ENCODE data around the gene TMPRSS6.

The TMPRSS6 gene

DNA sequence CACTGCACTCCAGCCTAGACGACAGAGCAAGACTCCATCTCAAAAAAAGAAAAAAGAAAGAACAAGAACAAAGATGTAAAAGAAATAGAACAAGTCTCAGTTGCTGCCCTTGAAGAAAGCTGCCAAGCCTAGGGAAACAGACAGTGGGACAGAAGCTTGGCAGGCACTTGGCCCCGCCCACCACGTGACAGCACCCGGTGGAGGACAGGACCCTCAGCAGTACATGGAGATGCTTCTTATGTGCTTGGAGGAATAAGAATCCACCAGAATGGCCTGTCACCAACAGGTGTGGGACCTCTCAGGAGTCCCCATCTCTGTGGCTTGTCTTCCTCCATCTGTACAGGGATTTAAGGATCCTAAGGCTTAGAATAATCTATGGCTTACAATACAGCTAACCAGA lies 7.6 kb upstream of the TMPRSS6 start:
- no peak for DNase-seq (ENCODE audit: low read depth in 2 of 2)

DNA sequence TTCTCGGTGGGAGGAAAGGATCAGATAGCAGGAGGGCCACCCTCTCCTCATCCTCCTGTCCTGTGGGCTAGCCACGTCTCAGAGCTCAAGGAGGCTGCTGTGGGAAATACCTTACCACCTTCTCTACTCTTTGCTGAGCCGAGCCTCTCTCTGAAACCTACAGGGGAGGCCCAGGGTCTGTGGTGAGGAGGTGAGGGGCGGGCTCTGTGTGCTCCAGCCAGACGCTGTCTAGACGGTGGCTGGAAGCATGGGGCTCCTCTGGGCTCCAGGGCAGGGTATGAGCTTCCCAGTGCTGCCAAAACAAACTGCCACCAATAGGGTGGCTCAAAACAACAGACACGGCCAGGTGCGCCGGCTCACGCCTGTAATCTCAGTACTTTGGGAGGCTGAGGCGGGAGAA lies 5.5 kb upstream of the TMPRSS6 start:
- DNase-seq (ENCODE audit: low read depth in 2 of 2): no peak

DNA sequence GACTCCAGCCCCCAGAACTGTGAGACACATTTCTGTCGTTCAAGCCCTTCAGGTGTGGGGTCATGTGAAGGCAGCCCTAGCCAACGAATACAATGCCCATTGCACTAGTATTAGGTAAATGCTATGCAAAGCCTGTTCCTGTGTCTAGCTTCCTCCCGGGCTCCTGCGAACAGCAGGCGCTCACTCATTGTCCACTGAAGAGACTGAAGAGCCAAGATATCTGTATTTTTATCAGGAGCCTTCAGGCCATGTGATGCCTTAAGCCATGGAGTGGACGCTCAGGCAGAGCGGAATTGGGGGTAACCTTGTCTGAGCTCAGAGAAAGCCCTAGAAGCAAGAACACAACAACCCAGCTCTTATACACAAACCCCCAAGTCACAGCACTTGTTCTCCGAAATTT lies 4.2 kb upstream of the TMPRSS6 start:
- DNase-seq (ENCODE audit: low read depth in 2 of 2): no peak

DNA sequence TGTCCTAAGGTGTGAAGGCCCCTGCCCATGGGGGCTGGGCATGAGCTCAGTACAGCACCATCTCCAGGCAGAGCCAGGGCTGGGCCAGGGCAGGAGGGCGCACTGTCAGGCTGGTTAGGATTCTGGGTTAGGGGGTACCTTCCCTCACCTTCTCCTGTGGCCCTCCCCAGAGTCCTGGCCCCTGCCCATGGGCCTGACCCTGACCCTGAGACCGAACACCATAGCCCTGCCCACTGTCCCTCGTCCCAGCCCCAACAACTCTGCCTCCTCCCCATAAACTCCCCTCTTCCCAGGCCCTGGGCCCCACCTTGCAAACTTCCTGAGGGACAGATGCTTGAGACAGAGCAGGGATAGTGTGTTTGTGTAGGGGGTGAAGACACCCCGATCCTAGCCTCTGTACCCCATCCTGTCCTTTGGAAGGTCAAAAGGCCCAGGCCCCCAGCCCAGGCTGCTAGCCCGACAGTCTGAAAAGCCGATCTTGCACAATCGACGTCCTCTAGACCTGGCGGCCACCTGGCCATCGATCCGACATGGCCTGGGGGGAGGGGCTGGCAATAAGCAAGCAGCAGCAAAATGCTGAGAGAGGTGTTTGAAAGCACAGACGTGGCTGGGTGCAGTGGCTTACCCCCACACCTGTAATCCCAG lies 2.7 kb upstream of the TMPRSS6 start:
- no peak for DNase-seq (ENCODE audit: low read depth in 2 of 2)

DNA sequence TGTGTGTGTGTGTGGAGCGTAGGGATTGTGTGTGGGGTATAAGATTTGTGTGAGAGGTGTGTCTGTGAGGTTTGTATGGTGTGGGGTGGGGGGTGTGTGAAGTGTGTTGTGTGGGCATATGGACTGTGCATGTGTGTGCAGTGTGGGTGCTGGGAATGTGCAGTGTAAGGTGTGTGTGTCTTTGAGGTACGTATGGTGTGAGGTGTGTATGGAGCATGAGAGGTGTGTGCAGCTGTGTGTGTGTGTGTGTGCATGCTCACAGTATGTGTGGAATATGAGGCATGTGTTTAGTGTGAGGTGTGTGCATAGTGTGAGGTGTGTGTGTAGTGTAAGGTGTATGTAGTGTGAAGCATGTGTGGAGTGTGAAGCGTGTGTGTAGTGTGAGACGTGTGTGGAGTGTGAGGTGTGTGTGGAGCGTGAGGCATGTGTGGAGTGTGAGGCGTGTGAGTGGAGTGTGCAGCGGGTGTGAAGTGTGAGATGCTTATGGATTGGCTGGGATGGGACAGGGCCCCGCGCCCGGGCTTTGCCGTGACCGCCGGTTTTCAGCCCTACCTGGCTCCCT lies 1.7 kb upstream of the TMPRSS6 start:
- no peak for DNase-seq (ENCODE audit: low read depth in 2 of 2)

DNA sequence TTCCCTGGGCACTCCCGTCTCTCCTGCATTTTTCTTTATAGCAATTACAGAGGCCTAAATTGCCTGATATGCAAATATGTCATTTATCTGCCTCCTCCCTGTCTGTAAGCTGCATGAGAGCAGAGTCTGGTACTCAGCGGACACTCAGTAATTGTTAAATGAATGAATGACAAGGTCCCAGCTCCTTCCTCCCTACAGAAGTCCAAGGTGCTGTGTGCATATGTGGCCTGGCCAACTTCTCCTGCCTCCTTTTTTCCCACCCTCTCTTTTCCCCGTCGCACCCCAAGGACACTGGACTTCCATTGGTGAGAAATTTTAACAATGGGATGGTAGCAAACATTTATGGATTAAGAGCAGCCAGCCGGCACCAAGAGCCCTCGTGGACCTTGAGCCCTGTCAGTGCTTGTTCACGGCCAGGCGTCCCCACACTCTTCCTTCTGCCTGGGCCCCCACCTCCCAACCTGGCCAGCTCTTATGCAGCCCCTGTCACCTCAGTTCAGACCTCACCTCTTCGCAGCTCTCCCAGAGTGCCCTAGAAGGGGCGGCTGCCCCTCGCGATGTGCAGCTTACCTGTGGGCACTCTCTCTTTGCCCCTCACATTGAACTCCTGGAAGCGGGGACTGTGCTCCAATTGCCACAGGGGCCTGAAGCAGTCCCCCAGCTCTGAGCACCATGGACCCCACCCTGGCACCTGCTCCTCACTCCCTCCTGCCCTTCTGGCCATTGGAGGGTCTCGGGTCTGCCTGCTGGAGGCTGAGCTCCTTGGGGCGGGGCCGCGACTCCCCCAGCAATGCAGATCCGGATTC lies 1.5 kb downstream of the TMPRSS6 start:
- DNase-seq (ENCODE audit: low read depth in 2 of 2): no peak

DNA sequence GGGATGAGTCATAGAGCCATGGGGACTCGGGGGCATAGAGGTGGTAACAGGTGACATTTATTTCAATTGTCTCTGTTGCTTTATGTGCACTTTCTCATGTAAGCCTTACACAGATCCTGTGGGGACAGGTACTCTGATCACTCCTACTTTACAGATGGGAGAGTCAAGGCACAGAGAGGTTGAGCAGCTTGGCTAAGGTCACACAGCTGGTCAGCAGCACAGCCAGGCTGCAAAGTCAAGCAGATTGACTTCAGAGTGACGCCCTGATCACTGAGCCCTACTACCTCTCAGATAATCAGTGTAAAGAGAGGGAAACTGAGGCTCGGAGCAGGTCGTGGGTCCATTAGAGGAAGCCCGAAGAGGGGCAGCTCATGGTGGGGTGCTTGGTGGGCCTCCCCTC lies 3.5 kb downstream of the TMPRSS6 start:
- DNase-seq (ENCODE audit: low read depth in 2 of 2): no peak

DNA sequence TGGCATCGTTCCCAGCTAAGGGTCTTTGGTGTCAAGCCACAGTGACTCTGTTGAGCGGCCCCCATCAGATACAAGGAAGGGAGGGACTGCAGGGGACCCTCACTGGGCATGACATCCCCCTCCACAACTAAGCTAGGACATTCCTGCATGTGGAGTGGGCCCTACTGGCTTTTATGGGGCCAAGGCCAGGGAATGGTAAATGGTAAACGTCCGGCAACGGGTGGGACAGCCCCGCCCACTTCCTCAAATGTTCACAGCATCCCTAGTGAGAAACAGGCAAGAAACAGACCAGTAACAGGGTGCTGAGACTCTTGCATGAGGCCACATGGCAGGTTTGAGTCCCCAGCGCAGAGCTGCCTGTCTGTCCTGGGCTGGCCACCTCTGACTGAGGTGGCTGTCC lies 4.4 kb downstream of the TMPRSS6 start:
- no peak for DNase-seq (ENCODE audit: low read depth in 2 of 2)

DNA sequence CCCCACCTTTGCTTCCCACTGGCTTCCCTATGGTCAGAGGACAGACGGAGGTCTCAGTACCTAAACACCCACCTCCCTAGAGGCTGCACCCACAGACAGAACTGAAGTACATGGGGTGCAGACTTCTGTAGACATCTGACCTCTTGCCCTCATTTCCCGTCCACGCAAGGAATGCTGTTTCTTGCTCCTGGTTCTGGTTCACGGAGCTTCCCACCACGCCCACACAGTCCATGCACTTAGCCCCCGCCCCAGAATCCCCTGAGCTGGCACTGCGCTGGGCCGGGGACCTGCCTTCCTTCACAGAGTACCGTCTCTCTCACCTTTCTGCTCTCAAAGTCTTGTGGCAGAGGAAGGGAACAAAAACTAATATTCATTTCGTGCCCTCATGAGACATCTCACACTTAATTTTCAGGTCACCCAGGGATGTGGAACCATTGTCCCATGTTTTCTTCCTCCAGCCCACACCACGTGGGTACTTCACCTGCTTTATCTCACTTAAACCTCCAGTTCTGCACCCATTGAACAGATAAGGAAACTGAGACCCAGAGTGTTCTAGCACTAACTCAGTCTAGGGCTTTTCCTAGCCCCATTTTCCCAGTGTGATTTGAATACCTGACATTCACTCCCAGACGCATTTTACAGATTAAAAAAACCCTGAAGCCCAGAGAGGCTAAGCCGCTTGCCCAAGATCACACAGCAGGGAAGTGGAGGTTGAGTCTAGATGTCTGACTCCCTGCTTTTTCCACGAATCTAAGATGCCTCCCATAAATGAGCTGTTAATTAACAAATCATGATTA lies 5.7 kb downstream of the TMPRSS6 start:
- DNase-seq (ENCODE audit: low read depth in 2 of 2): no peak

DNA sequence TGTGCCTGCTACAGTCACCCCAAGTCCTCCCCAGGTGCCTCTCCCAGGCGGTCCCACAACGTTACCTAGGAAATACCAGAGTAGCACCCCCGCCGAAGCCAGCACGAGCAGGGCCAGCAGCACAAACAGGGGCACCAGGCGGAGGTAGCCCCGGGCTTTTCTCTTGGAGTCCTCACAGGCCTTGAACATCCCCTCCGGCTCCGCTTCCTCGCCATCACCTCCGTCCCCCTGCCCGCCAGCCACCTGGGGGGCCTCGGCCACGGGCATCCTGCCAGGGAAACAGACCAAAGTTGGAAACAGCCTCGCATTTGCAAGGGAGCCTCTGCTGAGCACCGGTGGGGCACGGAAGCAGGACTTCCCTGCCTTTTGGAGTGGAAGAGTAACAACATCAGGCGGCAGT lies 6.4 kb downstream of the TMPRSS6 start:
- DNase-seq (ENCODE audit: low read depth in 2 of 2): no peak

DNA sequence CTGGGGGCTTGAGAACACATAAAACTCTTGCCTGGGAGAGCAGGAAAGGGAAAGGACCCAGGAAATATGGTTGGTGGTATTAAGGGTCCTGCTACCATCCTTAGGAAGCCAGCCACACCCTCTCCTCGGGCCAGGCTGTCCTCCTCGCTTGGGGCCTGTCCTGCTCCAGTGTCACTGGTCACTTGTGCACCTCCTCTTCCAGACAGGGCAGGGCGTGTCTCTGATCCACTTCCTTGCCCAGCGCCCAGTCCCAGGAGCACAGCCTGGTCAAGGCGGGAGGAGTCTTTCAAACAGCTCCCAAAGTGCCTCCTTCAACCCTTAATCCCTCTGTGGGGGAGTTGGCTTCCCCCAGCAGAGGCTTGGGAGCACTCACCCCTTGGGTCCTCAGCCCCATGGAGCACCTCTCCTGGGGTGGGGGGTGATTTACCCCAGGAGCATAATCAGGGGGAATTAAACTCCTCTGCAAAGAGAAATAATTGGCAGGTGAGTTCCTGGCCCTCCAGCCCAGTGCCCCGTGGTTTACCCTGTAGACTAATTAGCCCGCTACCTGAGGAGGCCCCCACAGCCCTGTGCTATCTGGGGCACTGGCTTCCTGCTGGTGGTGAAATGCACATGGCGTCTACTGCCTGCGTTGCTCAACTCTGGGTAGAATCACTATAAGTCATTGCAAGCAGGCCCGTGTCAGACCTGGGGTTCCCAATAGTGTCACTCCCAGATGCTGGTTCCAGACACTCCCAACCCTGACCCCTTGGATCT lies 8.0 kb downstream of the TMPRSS6 start:
- DNase-seq (ENCODE audit: low read depth in 2 of 2): no peak

DNA sequence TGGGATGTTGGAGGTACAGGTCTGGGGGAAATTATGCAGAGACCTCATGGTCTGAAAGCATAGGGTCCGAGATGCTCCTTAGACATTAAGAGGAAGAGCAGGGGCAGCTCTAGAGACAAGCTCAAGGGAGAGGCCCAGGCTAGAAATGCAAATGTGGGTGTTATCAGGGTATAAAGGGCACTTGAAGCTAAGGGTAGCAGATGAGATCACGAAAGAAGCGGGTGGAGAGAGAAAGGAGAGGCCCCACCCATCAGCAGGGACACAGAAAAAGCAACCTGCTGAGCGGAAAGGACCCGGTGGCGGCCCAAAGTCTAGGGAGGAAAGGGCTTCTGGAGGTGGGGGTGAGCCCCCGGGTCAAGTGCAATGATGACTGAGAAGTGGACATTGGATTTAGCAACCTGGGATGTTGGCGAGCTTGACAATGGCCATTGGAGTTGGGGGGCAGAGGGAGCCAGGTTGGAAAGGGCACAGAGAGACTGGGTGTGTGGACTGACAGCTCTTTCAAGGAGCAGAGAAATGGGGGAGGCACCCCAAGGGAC lies 8.9 kb downstream of the TMPRSS6 start:
- DNase-seq (ENCODE audit: low read depth in 2 of 2): no peak

DNA sequence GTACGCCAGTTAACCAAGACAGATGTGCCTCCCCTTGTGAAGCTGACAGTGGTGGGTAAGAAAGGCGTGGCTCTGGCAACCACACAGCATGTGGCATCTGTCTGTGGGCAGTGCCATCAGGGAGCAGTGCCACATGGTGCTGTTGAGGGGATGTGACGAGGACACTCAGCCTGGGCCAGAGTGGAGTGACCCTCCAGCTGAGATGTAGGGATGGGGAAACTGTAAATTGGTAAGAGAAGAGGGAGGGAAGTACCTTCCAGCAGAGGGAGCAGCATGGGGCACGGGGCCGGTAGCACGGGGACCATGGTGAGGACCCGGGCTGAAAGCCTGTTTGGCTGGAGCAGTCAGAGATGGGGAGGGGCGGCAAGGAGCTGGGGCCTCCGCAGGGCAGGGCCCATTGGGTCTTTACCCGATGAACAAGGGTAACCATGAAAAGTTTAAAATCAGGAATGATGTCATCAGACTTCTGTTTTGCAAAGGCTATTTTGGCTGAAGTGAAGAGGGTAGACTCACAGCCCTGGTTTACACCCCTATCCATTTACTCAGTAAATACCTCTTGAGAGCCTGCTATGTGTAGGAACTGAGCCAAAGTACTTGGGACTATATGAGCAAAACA lies 10.4 kb downstream of the TMPRSS6 start:
- no peak for DNase-seq (ENCODE audit: low read depth in 2 of 2)

DNA sequence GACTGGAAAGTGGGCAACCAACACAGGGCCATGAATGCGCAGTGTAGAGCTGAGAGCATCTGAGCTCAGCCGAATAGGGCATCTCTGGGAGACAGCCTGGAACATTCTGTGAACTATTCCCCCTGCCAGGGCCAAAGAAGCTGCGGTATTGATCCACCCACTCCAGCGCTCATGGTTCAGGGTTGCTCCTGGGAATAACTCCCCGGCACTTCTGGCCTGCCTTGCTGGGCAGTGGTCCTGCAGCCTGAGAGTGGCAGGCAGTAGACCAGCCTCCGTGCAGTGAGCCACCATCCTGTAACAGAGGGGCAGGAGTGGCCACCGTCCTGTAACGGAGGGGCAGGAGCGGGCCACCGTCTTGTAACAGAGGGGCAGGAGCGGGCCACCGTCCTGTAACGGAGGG lies 12.2 kb downstream of the TMPRSS6 start:
- DNase-seq (ENCODE audit: low read depth in 2 of 2): no peak

DNA sequence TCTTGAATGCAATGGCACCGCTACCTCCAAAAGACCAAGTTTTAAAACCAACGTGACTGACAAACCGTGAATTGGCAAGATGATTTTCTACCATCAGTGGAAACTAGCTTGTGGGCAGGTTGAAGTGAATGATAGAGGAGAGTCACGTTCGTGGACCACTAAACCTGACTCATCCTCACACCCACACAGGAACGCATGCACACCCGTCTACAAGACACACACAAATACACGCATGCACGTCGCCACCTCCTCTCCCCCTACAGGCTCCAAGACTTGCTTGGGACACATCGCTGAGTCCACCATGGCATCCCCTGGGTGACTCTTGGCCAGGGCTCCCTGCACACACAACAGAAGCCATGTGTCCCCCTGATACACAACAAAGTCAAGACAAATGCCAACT lies 14.4 kb downstream of the TMPRSS6 start:
- DNase-seq (ENCODE audit: low read depth in 2 of 2): peak; percentile 46 to 61

DNA sequence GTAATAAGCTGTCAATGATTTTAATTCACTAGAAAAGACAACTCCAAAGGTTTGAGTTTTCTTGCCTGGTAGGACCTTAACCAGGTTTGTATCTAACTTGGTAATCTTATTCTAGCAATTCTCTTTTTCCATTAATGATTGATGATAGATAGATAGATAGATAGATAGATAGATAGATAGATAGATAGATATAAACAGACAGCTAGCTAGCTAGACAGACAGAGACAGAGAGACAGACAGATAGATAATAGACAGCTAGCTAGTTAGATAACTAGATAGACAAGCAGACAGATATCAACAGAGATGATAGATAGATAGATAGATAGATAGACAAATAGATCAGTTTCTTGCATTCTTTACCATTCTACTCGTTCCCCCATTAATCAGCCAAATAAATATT lies 15.3 kb downstream of the TMPRSS6 start:
- DNase-seq (ENCODE audit: low read depth in 2 of 2): no peak

DNA sequence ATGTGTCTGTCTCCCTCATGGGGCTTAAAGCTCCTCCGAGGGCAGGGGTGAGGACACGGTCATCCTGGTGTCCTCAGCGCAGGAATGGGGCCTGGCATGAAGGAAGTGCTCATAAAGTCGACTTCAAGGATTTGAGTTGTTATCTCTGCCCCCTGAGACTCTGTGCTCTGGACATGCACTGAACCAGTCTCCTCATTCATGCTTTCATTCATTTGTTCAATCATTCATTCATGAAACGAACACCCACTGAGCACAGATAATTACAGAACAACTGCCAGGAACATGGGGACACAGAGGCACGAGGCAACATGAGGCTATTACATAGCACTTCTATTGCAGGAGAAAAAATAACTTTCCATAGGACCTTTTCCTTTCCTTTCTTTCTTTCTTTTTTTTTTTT lies 16.5 kb downstream of the TMPRSS6 start:
- no peak for DNase-seq (ENCODE audit: low read depth in 2 of 2)

DNA sequence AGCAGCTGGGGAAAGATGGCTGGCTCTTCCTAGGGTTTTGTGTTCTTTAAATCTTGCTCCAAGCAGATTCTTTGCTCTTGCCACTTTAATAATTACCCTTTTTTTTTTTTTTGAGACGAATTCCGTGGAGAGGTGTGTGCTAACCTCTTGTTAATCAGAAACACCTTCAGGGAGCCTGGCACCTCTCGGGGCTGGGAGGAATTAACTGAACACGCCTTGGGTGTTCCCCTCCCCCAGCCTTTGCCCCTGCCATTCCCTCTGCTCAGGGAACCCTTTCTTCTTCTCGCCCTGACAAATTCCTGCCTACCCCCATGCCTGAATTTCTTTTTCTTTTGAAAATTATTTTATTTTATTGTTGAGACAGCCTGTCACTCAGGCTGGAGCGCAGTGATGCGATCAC lies 17.5 kb downstream of the TMPRSS6 start:
- DNase-seq (ENCODE audit: low read depth in 2 of 2): no peak

DNA sequence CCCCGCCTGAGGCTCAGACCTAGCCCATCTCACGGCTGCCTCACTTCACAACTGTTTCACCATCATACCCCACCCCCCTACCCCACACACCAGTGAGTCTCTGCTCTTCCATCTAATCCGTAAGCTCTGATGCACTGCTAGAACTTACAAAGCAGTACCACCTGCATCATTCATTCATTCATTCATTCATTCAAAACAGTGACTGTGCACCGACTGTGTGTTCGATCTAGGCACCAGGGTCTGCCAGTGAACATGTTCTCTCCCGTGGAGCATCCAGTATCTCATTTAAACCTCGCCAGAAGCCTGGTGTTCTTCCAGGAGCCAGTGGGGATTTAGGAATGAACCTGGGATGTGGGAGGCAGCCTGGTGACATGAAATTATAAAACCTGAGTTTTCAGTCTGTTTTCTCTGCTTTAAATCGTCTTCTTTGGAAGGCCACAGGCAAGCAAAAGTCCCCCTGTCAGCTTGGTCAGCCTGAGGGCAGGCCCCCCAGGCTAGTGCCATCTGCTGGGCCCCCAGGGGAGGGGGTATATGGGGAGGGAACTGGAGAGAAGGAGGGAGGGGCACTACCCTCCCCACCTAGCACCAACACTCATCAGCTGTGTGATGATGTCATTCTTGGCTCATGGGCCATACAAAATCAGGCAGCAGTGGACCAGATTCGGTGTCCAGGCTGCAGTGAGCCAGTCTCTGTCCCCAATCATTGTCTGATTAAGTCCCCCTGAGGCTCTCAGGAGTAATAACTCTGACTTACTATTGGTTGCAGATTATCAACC lies 18.4 kb downstream of the TMPRSS6 start:
- DNase-seq (ENCODE audit: low read depth in 2 of 2): no peak

DNA sequence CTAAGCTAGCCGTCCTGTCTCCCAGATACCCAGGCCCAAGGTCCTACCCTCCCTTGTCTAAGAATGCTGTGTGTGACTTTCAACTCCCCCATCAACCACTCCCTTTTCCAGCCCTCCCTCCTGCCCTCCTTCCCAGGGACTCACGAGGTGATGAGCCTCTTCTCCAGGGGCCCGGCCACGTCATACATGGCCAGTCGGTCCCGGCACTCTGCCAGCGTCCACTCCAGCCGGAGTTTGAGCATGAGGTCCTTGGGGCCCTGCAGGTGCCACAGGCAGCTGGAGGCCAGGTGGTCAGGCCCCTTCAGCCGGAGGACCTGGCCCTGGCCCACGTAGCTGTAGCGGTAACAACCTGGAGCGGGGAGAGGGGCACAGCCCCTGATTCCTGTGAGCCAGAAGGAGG lies 20.1 kb downstream of the TMPRSS6 start:
- DNase-seq (ENCODE audit: low read depth in 2 of 2): no peak
